Measurements from ENCODE around the gene PGM1.

DNA sequence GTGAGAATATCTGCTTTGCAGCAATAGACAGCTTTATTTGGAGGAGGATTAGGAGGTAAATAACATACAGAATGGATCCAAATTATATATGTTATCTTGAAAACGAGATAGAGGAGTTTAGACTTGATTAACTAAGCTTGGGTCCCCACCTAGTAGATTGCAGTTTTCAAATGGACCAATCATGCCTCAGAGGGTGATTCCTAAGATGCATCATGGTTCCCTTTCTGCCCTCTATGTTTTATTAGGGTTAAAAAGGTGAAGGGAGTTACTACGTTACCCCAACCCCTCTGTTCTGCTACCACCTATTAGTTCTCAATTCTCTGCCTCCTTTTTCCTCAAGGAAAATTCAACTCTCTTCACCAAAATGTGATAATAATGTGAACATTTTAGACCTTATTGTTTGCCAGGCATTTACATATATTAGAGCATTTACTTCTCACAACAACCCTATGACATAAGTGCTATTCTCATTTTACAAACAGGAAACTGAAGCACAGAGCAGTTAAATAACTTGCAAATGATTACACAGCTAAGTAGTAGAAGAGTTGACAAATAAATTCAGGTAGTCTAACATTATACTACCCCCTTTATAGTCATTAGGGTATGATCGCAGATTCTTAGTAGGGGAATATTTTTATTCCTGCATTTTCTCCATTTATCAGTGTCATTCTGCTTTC is 23.4 kb upstream of the PGM1 start:
- no peak for TF ChIP-seq POLR2A (IDR thresholded peaks at IDR 0.05)
- TF ChIP-seq, protein P1, sequence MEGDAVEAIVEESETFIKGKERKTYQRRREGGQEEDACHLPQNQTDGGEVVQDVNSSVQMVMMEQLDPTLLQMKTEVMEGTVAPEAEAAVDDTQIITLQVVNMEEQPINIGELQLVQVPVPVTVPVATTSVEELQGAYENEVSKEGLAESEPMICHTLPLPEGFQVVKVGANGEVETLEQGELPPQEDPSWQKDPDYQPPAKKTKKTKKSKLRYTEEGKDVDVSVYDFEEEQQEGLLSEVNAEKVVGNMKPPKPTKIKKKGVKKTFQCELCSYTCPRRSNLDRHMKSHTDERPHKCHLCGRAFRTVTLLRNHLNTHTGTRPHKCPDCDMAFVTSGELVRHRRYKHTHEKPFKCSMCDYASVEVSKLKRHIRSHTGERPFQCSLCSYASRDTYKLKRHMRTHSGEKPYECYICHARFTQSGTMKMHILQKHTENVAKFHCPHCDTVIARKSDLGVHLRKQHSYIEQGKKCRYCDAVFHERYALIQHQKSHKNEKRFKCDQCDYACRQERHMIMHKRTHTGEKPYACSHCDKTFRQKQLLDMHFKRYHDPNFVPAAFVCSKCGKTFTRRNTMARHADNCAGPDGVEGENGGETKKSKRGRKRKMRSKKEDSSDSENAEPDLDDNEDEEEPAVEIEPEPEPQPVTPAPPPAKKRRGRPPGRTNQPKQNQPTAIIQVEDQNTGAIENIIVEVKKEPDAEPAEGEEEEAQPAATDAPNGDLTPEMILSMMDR (IDR thresholded peaks at IDR 0.05): no peak

All from breast epithelium (tissue), 3 donors.